SK-N-SH (cell line): ENCODE measurements around the gene EXOC4.

Source experiments
- FOXM1 ChIP-seq: IDR thresholded peaks from 2 replicates; pipeline ENCODE4 v1.4.0; 2012; ENCODE audit warnings: low read depth, mild to moderate bottlenecking
- JUND ChIP-seq: IDR thresholded peaks from 2 replicates; pipeline ENCODE4 v1.4.0; 2012
- POLR2AphosphoS5 ChIP-seq: IDR thresholded peaks from 2 replicates; pipeline ENCODE4 v1.6.1; 2012; ENCODE audit warnings: low read depth, low read length
- RCOR1 ChIP-seq: fragments of 150-350 bp; IDR thresholded peaks from 2 replicates; pipeline ENCODE4 v1.6.1; 2017; ENCODE audit warnings: antibody characterized with exemption, low read length
- TAF1 ChIP-seq: IDR thresholded peaks from 2 replicates; pipeline ENCODE4 v1.6.1; 2012; ENCODE audit warnings: low read depth, mild to moderate bottlenecking, low read length, moderate library complexity, borderline replicate concordance
- TCF12 ChIP-seq: IDR thresholded peaks from 2 replicates; pipeline ENCODE4 v1.4.0; 2012
- TEAD4 ChIP-seq: IDR thresholded peaks from 2 replicates; pipeline ENCODE4 v1.4.0; 2012; ENCODE audit warnings: mild to moderate bottlenecking, borderline replicate concordance; ENCODE audit not compliant: insufficient read depth
- TF ChIP-seq, protein P1 (sequence below): fragments of 200-600 bp; sonication (generic); IDR thresholded peaks from 2 replicates; pipeline ENCODE4 v1.6.1; 2017; ENCODE audit warnings: antibody characterized with exemption, mild to moderate bottlenecking, moderate library complexity

DNA sequence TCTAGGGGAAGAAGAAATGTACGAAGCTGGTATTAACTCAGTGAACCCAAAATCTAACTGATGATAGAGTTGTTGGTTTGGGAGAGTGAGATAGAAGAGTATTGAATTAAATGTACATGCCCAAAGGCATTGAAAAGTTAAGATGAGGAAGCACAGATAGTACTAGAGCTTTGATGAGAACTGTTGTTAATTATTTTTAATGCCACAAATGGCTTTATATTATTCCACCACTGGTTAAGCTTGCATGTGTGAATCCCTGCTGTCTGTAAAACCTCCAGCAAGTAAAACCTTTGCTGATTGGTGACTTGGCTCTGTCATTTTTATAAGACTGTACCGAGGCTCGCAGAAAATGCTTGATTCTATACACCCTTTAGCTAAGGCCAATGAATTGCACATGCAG, 491.6 kb downstream of the EXOC4 start:
- TF ChIP-seq POLR2AphosphoS5 (no peak; the same call in 1 of the 2 replicates), TCF12 (0 out of 2 replicates have a peak, but pooled peaks have one; percentile 13), FOXM1 (no peak), TAF1 (no peak), RCOR1 (peak; percentile 93), TEAD4 (no peak), JUND (no peak)
- TF ChIP-seq, protein P1, sequence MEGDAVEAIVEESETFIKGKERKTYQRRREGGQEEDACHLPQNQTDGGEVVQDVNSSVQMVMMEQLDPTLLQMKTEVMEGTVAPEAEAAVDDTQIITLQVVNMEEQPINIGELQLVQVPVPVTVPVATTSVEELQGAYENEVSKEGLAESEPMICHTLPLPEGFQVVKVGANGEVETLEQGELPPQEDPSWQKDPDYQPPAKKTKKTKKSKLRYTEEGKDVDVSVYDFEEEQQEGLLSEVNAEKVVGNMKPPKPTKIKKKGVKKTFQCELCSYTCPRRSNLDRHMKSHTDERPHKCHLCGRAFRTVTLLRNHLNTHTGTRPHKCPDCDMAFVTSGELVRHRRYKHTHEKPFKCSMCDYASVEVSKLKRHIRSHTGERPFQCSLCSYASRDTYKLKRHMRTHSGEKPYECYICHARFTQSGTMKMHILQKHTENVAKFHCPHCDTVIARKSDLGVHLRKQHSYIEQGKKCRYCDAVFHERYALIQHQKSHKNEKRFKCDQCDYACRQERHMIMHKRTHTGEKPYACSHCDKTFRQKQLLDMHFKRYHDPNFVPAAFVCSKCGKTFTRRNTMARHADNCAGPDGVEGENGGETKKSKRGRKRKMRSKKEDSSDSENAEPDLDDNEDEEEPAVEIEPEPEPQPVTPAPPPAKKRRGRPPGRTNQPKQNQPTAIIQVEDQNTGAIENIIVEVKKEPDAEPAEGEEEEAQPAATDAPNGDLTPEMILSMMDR = no peak
